Measurements from ENCODE around the gene KIF18B.

GRCh38 chr17:44884941-44885340 lies 62.6 kb downstream of the KIF18B start:
- TF ChIP-seq EZH2 (IDR thresholded peaks at IDR 0.05) (no peak), POLR2AphosphoS5 (IDR thresholded peaks at IDR 0.05; ENCODE audit: borderline replicate concordance, low read depth, low read length) (no peak), FOXP2 (optimal IDR thresholded peaks at IDR 0.05; ENCODE audit: control extremely low read depth, extremely low read length, insufficient read depth) (no peak)

Data from SK-N-MC (cell line).